ENCODE data around the gene SHMT2. TPM values are rescaled to one million over a fixed set of nuclear protein-coding genes. Genes with fewer than 3 reads are reported as not detected.
A peak's percentile ranks its signal among the peaks of the same experiment; 100 is the strongest.

Gene SHMT2
- total RNA-seq, 1 donor from 2014 or later: 54.0 TPM

GRCh38 chr12:57242329-57242690 is 12.8 kb downstream of the SHMT2 start:
- no peaks in the 10 kb centered on the region for H3K9me3 ChIP-seq
- peaks cover 15% of the 10 kb centered on the region for H3K27me3 ChIP-seq
- H3K4me1 ChIP-seq: peaks cover 66% of the 10 kb centered on the region
- DNase-seq (ENCODE audit: extremely low spot score in 2 of 2): no peak
- H3K4me3 ChIP-seq: peak overlapping the region; percentile 20 to 22
- intact Hi-C loops (cut with DNase I): loop anchor here (5.0 kb wide), 1 partner anchor 35 kb away; no protein-coding TSS in a partner anchor
- no peak for TF ChIP-seq POLR2A (IDR thresholded peaks at IDR 0.05)
- no peak for TF ChIP-seq POLR2AphosphoS5 (IDR thresholded peaks at IDR 0.05; ENCODE audit: insufficient read depth in 1 of 2, low read depth in 1 of 2)
- no peak for TF ChIP-seq CTCF (IDR thresholded peaks at IDR 0.05)
- no peak overlapping the region for H3K27ac ChIP-seq
- no peaks in the 10 kb centered on the region for H3K36me3 ChIP-seq

GRCh38 chr12:57242691-57243454 is 13.4 kb downstream of the SHMT2 start:
- TF ChIP-seq POLR2AphosphoS5 (IDR thresholded peaks at IDR 0.05; ENCODE audit: insufficient read depth in 1 of 2, low read depth in 1 of 2) (no peak), CTCF (IDR thresholded peaks at IDR 0.05) (peak in 1 of 3 experiments; percentile 5)
- no peak for DNase-seq (ENCODE audit: extremely low spot score in 2 of 2)
- Histone ChIP-seq H3K27ac (no peak overlapping the region), H3K4me1 (peaks cover 61% of the 10 kb centered on the region), H3K27me3 (peaks cover 15% of the 10 kb centered on the region), H3K9me3 (no peaks in the 10 kb centered on the region), H3K36me3 (no peaks in the 10 kb centered on the region), H3K4me3 (peak overlapping the region; percentile 20 to 22)
- intact Hi-C loops (cut with DNase I): loop anchor here (5.0 kb wide), 1 partner anchor 36 kb away; no protein-coding TSS in a partner anchor

GRCh38 chr12:57243521-57244311 is 14.2 kb downstream of the SHMT2 start:
- peaks cover 15% of the 10 kb centered on the region for H3K27me3 ChIP-seq
- H3K9me3 ChIP-seq: no peaks in the 10 kb centered on the region
- TF ChIP-seq CTCF (IDR thresholded peaks at IDR 0.05): peak; percentile 50 to 62 (median 58)
- no peak for TF ChIP-seq POLR2A (IDR thresholded peaks at IDR 0.05)
- intact Hi-C loops (cut with DNase I): loop anchor here (5.0 kb wide), 1 partner anchor 36 kb away; no protein-coding TSS in a partner anchor
- H3K36me3 ChIP-seq: no peaks in the 10 kb centered on the region
- H3K27ac ChIP-seq: no peak overlapping the region
- H3K4me1 ChIP-seq: peaks cover 52% of the 10 kb centered on the region
- H3K4me3 ChIP-seq: peak overlapping the region; percentile 20 to 22
- DNase-seq (ENCODE audit: extremely low spot score in 2 of 2): peak in 1 of 2 donors; percentile 79

GRCh38 chr12:57244312-57244696 is 14.8 kb downstream of the SHMT2 start:
- intact Hi-C loops (cut with DNase I): loop anchor here (5.0 kb wide), 1 partner anchor 37 kb away; no protein-coding TSS in a partner anchor
- TF ChIP-seq CTCF (IDR thresholded peaks at IDR 0.05) (no peak), POLR2A (IDR thresholded peaks at IDR 0.05) (no peak)
- peaks cover 15% of the 10 kb centered on the region for H3K27me3 ChIP-seq

More at GRCh38 chr12:57244312-57244696, 14.8 kb downstream of the SHMT2 start:
- Histone ChIP-seq H3K27ac (no peak overlapping the region), H3K36me3 (no peaks in the 10 kb centered on the region), H3K4me3 (no peak overlapping the region), H3K4me1 (peaks cover 48% of the 10 kb centered on the region), H3K9me3 (no peaks in the 10 kb centered on the region)
- peak in 1 of 2 donors; percentile 54 for DNase-seq (ENCODE audit: extremely low spot score in 2 of 2)
